Transverse colon (tissue), 4 donors: ENCODE data around the gene TAGAP. TPM values are rescaled to one million over a fixed set of nuclear protein-coding genes. Genes with fewer than 3 reads are reported as not detected.
"Not testable (repeated sequence)": the region's sequence is repeated elsewhere in the genome, so short reads cannot be mapped to it uniquely, and the experiment has no call there.

Source experiments
- DNase-seq: peaks from one replicate; pipeline ENCODE4 v3.0.0-alpha.2; 2019
- H3K27ac ChIP-seq, 4 donors: fragments of 200-600 bp; sonication (generic); 2 replicates each; pipeline ENCODE4 v1.5.1; 2016 to 2018; ENCODE audit warnings: inconsistent platforms in 4 of 4
- H3K27me3 ChIP-seq: fragments of 200-600 bp; sonication (generic); 2 replicates; pipeline ENCODE4 v1.5.1; 2017; ENCODE audit warnings: inconsistent platforms
- H3K36me3 ChIP-seq, 4 donors: fragments of 200-600 bp; sonication (generic); 2 replicates each; pipeline ENCODE4 v1.5.1; 2017 to 2019; ENCODE audit warnings: inconsistent platforms in 4 of 4
- H3K4me1 ChIP-seq, 4 donors: fragments of 200-600 bp; sonication (generic); 2 replicates each; pipeline ENCODE4 v1.5.1; 2017 to 2020; ENCODE audit warnings: inconsistent platforms in 4 of 4
- H3K4me3 ChIP-seq, 4 donors: fragments of 200-600 bp; sonication (generic); 1 replicate in 1 of 4; 2 replicates in 3 of 4; pipeline versions ENCODE4 v1.5.1 to v1.6.1; 2017 to 2019; ENCODE audit warnings: inconsistent platforms in 4 of 4
- H3K9me3 ChIP-seq, 2 donors: fragments of 200-600 bp; sonication (generic); 2 replicates each; pipeline ENCODE4 v1.5.1; 2017 to 2019; ENCODE audit warnings: inconsistent platforms in 2 of 2
- CTCF ChIP-seq, 5 experiments: fragments of 200-600 bp in 3 of 5; fragments of 450-650 bp in 2 of 5; sonication (generic) in 3 of 5; IDR thresholded peaks; 1 replicate in 2 of 5; 2 replicates in 3 of 5; pipeline ENCODE4 v1.5.1; 2016 to 2017; ENCODE audit warnings: antibody characterized with exemption in 5 of 5, inconsistent platforms in 3 of 5, mild to moderate bottlenecking in 2 of 5, moderate library complexity in 1 of 5
- EP300 ChIP-seq: sonication (generic); formaldehyde crosslinking; IDR thresholded peaks from one replicate; pipeline ENCODE4 v1.6.1; 2017; ENCODE audit warnings: antibody characterized with exemption, low read depth
- POLR2A ChIP-seq: fragments of 450-650 bp; IDR thresholded peaks from one replicate; pipeline ENCODE4 v1.6.1; 2016; ENCODE audit warnings: antibody characterized with exemption, mild to moderate bottlenecking, moderate library complexity
- POLR2AphosphoS5 ChIP-seq, 3 donors: sonication (generic); formaldehyde crosslinking; IDR thresholded peaks; one replicate each; pipeline ENCODE4 v1.6.1; 2016; ENCODE audit warnings: antibody characterized with exemption in 3 of 3
- WGBS, 2 donors: methylation state at CpG; one replicate each; pipeline ENCODE4 v1.1.5; 2018; ENCODE audit warnings: low coverage in 1 of 2; 5-methylcytosine and 5-hydroxymethylcytosine counted together
- in situ Hi-C, 4 donors: fragments of 200-750 bp; cut with MboI; loops; one replicate each; pipeline versions ENCODE4 v1.15.0 to v1.15.1; 2017; ENCODE audit warnings: low sequenced_read_pairs in 3 of 4, low pct_ligation_motif_present in 1 of 4, low pct_unique_long_range_greater_than_20kb in 1 of 4
- intact Hi-C: fragments of 100-400 bp; cut with DNase I; formaldehyde crosslinking; loops from one replicate; pipeline ENCODE4 v1.15.1; 2023; ENCODE audit warnings: low total_unique reads
- total RNA-seq, 4 donors: library from RNA; depleted of rRNA; stranded (reverse); fragments of >200 nt; gene quantifications; one replicate each; pipeline ENCODE4 v1.1.0, GENCODE V29; 2016

Gene TAGAP
- total RNA-seq, 4 donors from 2014 or later = 5.1 to 10.3 (median 8.9) TPM

- Histone ChIP-seq H3K36me3 (no peaks in the 10 kb centered on the region), H3K4me3 (no peak overlapping the region), H3K4me1 (peaks cover 0 to 4% (median 0%) of the 10 kb centered on the region in 4 donors), H3K27me3 (no peaks in the 10 kb centered on the region), H3K27ac (no peak overlapping the region), H3K9me3 (no peaks in the 10 kb centered on the region)
- intact Hi-C loops = no loop called here
- no peak for DNase-seq
- in situ Hi-C loops = loop anchor here in 2 of 4 donors (10.0 kb wide), 2 partner anchors 92 to 112 kb away; no protein-coding TSS in a partner anchor
- no peak for TF ChIP-seq POLR2AphosphoS5 (IDR thresholded peaks at IDR 0.05)
- no peak for TF ChIP-seq CTCF (IDR thresholded peaks at IDR 0.05)
- no peak for TF ChIP-seq EP300
- 73 to 76% methylated on average over 5 of the region's 5 CpGs for WGBS, 2 donors
These were observed 31.6 kb downstream of the TAGAP start for GRCh38 chr6:159013229-159013628.

- in situ Hi-C loops (loop anchor here in 2 of 4 donors (10.0 kb wide), 2 partner anchors 93 to 113 kb away; no protein-coding TSS in a partner anchor), intact Hi-C loops (no loop called here)
- 76 to 91% methylated on average over 4 of the region's 4 CpGs for WGBS, 2 donors
- Histone ChIP-seq H3K4me3 (no peak overlapping the region), H3K27ac (no peak overlapping the region), H3K27me3 (no peaks in the 10 kb centered on the region), H3K9me3 (no peaks in the 10 kb centered on the region), H3K4me1 (peaks cover 0 to 4% (median 0%) of the 10 kb centered on the region in 4 donors), H3K36me3 (no peaks in the 10 kb centered on the region)
- TF ChIP-seq EP300 = no peak
- no peak for TF ChIP-seq CTCF (IDR thresholded peaks at IDR 0.05)
- no peak for TF ChIP-seq POLR2AphosphoS5 (IDR thresholded peaks at IDR 0.05)
- no peak for TF ChIP-seq POLR2A
- DNase-seq = no peak
These were observed 32.6 kb downstream of the TAGAP start for GRCh38 chr6:159012201-159012600.

GRCh38 chr6:159010037-159010612 is 34.7 kb downstream of the TAGAP start:
- H3K9me3 ChIP-seq, DNase-seq, H3K36me3 ChIP-seq, H3K4me3 ChIP-seq, H3K27ac ChIP-seq, intact Hi-C loops, H3K4me1 ChIP-seq, H3K27me3 ChIP-seq: not testable (repeated sequence)
- in situ Hi-C loops = loop anchor here in 2 of 4 donors (10.0 kb wide), 2 partner anchors 95 to 115 kb away; no protein-coding TSS in a partner anchor
- 48 to 71% methylated on average over 5 to 7 of the region's 7 CpGs for WGBS, 2 donors

- Histone ChIP-seq H3K36me3 (no peaks in the 10 kb centered on the region), H3K27me3 (no peaks in the 10 kb centered on the region), H3K4me3 (no peak overlapping the region), H3K4me1 (peaks cover 0 to 4% (median 0%) of the 10 kb centered on the region in 4 donors), H3K27ac (no peak overlapping the region), H3K9me3 (no peaks in the 10 kb centered on the region)
- in situ Hi-C loops (loop anchor here in 2 of 4 donors (10.0 kb wide), 2 partner anchors 96 to 126 kb away; no protein-coding TSS in a partner anchor), intact Hi-C loops (no loop called here)
- no peak for TF ChIP-seq POLR2AphosphoS5 (IDR thresholded peaks at IDR 0.05)
- TF ChIP-seq CTCF (IDR thresholded peaks at IDR 0.05) = peak; percentile 20 to 42 (median 33)
- 60 to 68% methylated on average over 5 to 10 of the region's 10 CpGs for WGBS, 2 donors
- no peak for DNase-seq
These were observed 36.0 kb downstream of the TAGAP start for GRCh38 chr6:159008656-159009288.
